ENCODE results near the gene CD99L2. TPM values are rescaled to one million over a fixed set of nuclear protein-coding genes. Genes with fewer than 3 reads are reported as not detected.

Gene CD99L2
- total RNA-seq, 1 experiment from 2014 or later, result 8.6 TPM

DNA sequence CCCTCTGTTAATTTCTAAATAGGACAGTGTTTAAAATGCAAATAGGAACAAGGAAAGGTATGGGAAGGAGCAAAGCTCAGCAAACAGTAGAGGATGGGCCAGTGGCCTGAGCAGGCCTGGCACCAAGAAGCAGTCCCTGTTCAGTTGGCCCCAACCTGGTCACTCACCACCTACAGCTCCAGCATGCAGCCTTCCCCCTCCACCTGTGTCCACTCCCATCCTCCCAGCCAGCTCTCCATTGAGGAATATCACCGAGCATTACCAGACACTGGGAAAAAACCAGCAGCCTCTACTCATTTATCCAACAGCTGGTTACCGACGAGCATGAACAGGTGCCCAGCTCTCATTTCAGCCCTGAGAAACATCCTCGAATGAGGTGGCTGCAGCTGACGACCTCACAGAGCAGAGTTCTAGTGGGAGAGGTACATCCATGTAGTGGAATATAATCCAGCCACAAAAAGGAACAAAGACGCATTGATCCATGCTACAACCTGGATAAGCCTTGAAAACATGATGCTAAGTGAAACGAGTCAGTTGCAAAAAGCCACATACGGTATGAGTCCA, 25.6 kb downstream of the CD99L2 start:
- Histone ChIP-seq H3K9me2 (replicated peaks; ENCODE audit: insufficient read depth, low read length) (no peaks in the 10 kb centered on the region), H3K4me1 (ENCODE audit: low read length) (no peaks in the 10 kb centered on the region), H3K27me3 (ENCODE audit: low read length) (no peaks in the 10 kb centered on the region), H3K4me3 (ENCODE audit: low read length) (no peak overlapping the region), H3K79me2 (ENCODE audit: low read length) (no peaks in the 10 kb centered on the region), H3K4me2 (ENCODE audit: low read depth, low read length, poor library complexity, severe bottlenecking) (no peak overlapping the region), H3K9ac (ENCODE audit: low read length) (no peak overlapping the region), H3K9me3 (ENCODE audit: low read length) (no peaks in the 10 kb centered on the region), H4K20me1 (ENCODE audit: insufficient read depth, low read depth, low read length) (no peaks in the 10 kb centered on the region), H3K36me3 (ENCODE audit: insufficient read depth, low read length) (no peaks in the 10 kb centered on the region), H2AFZ (ENCODE audit: low read length) (no peak overlapping the region), H3K27ac (ENCODE audit: low read length) (no peak overlapping the region)
- no peak for DNase-seq

DNA sequence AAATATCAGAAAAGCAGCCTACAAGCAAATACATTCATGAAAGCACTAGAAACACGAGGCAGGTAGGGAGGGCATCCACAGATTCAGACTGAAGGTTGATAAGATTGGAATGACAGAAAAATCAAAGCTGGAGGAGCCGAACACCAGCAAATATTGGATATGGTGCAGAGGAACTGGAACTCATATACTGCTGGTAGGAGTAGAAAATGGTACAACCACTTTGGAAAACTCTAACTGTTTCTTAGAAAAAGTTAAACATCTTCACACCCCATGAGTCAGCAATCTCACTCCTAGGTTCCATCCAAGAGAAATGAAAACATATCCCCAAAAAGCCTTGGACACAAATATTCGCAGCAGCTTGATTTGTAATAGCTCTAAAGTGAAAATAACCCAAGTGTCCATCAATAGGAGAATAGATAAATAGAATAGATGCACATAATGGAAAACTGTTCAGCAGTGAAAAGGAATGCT, 27.1 kb downstream of the CD99L2 start:
- H3K4me3 ChIP-seq (ENCODE audit: low read length), result no peak overlapping the region
- no peaks in the 10 kb centered on the region for H4K20me1 ChIP-seq (ENCODE audit: insufficient read depth, low read depth, low read length)
- H3K9me3 ChIP-seq (ENCODE audit: low read length), result no peaks in the 10 kb centered on the region
- H3K9me2 ChIP-seq (replicated peaks; ENCODE audit: insufficient read depth, low read length), result no peaks in the 10 kb centered on the region
- no peak overlapping the region for H2AFZ ChIP-seq (ENCODE audit: low read length)
- no peak overlapping the region for H3K27ac ChIP-seq (ENCODE audit: low read length)
- DNase-seq, result no peak
- H3K4me2 ChIP-seq (ENCODE audit: low read depth, low read length, poor library complexity, severe bottlenecking), result no peak overlapping the region
- no peaks in the 10 kb centered on the region for H3K36me3 ChIP-seq (ENCODE audit: insufficient read depth, low read length)
- no peaks in the 10 kb centered on the region for H3K4me1 ChIP-seq (ENCODE audit: low read length)
- H3K9ac ChIP-seq (ENCODE audit: low read length), result no peak overlapping the region
- no peaks in the 10 kb centered on the region for H3K79me2 ChIP-seq (ENCODE audit: low read length)
- H3K27me3 ChIP-seq (ENCODE audit: low read length), result no peaks in the 10 kb centered on the region

DNA sequence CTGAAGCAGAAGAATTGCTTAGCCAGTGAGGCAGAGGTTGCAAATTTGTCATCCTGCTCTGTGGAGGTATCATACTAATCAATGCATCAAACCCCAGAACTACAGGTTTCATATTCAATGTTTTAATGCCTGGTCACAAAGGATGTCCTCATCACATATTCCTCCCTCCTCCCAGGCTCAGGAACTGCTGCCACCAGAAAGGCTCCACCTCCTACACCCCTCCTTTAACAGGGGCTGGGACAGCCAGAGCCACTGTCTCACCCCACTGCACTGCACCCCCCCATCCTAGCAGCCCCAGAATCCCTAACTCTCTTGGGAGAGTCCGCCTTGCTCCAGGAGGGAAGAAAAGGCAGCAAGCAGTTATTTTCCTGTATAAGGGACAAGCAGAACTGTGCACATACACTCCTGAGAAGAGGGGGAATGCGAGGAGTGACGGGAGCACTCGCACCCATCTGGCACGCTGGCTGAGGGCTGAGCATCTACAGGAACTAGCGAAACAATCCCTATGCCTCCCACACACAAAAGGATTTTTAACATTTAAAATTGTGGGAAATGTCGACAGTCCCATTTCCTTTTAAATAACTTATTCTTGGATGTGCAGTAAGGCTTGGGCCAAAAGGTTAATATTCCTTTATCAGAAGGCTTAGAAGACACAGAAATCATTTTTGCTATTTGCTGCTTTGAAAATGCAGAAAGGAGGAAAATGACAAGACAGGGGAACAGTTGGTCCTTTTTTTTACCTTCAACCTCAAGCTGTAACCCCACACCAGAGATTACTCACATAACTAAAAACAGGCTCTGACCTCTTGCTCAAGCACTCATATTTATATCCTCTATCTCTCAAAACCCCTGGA, 27.8 kb downstream of the CD99L2 start:
- no peak overlapping the region for H3K4me2 ChIP-seq (ENCODE audit: low read depth, low read length, poor library complexity, severe bottlenecking)
- H4K20me1 ChIP-seq (ENCODE audit: insufficient read depth, low read depth, low read length), result no peaks in the 10 kb centered on the region
- no peak overlapping the region for H3K4me3 ChIP-seq (ENCODE audit: low read length)
- no peaks in the 10 kb centered on the region for H3K9me2 ChIP-seq (replicated peaks; ENCODE audit: insufficient read depth, low read length)
- no peak overlapping the region for H2AFZ ChIP-seq (ENCODE audit: low read length)
- no peak for DNase-seq
- H3K36me3 ChIP-seq (ENCODE audit: insufficient read depth, low read length), result no peaks in the 10 kb centered on the region
- no peaks in the 10 kb centered on the region for H3K79me2 ChIP-seq (ENCODE audit: low read length)
- H3K9ac ChIP-seq (ENCODE audit: low read length), result no peak overlapping the region
- no peaks in the 10 kb centered on the region for H3K9me3 ChIP-seq (ENCODE audit: low read length)
- no peaks in the 10 kb centered on the region for H3K27me3 ChIP-seq (ENCODE audit: low read length)
- H3K27ac ChIP-seq (ENCODE audit: low read length), result no peak overlapping the region
- H3K4me1 ChIP-seq (ENCODE audit: low read length), result no peaks in the 10 kb centered on the region

DNA sequence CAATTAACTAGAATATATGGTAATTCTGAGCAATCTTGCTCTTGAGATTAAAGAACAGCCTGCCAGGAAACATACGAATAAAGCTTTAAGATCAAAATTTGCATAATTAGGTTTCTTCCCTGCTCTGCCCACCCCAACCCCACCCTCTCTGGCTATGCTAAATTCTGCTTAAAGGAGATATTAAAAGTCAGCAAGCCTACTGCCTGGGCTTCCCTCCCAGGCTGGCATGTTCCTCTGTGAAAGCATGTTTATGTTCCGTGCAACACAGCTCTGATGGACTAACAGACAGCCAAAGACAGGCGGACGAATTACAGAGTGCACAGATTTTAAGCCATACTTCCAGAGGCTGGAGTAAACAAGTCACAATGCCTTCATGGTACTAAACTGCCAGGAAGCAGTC, 28.4 kb downstream of the CD99L2 start:
- Histone ChIP-seq H2AFZ (ENCODE audit: low read length) (no peak overlapping the region), H3K36me3 (ENCODE audit: insufficient read depth, low read length) (no peaks in the 10 kb centered on the region), H4K20me1 (ENCODE audit: insufficient read depth, low read depth, low read length) (no peaks in the 10 kb centered on the region), H3K27me3 (ENCODE audit: low read length) (no peaks in the 10 kb centered on the region), H3K4me3 (ENCODE audit: low read length) (no peak overlapping the region), H3K9ac (ENCODE audit: low read length) (no peak overlapping the region), H3K27ac (ENCODE audit: low read length) (no peak overlapping the region), H3K9me3 (ENCODE audit: low read length) (no peaks in the 10 kb centered on the region), H3K4me1 (ENCODE audit: low read length) (no peaks in the 10 kb centered on the region), H3K9me2 (replicated peaks; ENCODE audit: insufficient read depth, low read length) (no peaks in the 10 kb centered on the region), H3K4me2 (ENCODE audit: low read depth, low read length, poor library complexity, severe bottlenecking) (no peak overlapping the region), H3K79me2 (ENCODE audit: low read length) (no peaks in the 10 kb centered on the region)
- DNase-seq, result no peak

DNA sequence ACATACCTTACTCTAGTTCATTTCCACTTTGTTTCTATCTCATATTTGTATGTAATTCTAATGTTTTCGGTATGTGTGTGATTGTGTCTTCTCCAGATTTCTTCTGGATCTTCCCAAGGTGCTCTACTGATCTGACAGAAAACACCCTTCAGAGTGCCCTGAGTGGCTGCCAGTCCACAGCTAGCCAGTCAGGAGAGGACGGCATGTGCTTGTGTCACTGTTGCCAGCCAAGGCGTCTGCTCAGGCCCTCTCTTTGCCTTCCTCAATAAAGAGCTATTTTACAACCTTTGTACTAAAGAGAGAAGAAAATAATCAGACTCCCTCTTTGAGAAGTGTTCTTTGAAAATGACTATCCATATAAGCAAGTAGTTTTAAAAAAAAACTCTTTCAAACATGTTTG, 29.0 kb downstream of the CD99L2 start:
- Histone ChIP-seq H3K79me2 (ENCODE audit: low read length) (no peaks in the 10 kb centered on the region), H3K27me3 (ENCODE audit: low read length) (no peaks in the 10 kb centered on the region), H3K4me3 (ENCODE audit: low read length) (no peak overlapping the region), H4K20me1 (ENCODE audit: insufficient read depth, low read depth, low read length) (no peaks in the 10 kb centered on the region), H3K27ac (ENCODE audit: low read length) (no peak overlapping the region), H2AFZ (ENCODE audit: low read length) (no peak overlapping the region), H3K36me3 (ENCODE audit: insufficient read depth, low read length) (no peaks in the 10 kb centered on the region), H3K4me2 (ENCODE audit: low read depth, low read length, poor library complexity, severe bottlenecking) (no peak overlapping the region), H3K9me2 (replicated peaks; ENCODE audit: insufficient read depth, low read length) (no peaks in the 10 kb centered on the region), H3K9ac (ENCODE audit: low read length) (no peak overlapping the region), H3K4me1 (ENCODE audit: low read length) (no peaks in the 10 kb centered on the region), H3K9me3 (ENCODE audit: low read length) (no peaks in the 10 kb centered on the region)
- DNase-seq, result no peak

DNA sequence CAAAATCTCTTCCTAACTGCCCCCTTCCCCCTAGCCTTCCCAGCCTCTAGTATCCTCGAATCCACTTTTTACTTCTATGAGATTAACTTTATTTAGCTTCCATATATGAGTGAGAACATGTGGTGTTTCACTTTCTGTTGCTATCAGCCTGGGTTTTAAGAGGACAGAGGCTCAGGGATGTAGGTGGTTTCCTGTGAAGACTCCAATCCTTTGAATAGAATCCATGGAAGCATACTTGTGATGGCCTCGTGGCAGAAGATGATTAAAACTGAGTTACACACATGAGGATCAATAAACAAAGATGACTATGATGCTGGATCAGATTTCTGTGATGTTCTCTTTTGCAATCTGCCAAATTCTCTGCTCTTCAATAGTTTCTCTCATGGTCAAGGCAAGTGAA, 29.8 kb downstream of the CD99L2 start:
- Histone ChIP-seq H4K20me1 (ENCODE audit: insufficient read depth, low read depth, low read length) (no peaks in the 10 kb centered on the region), H3K79me2 (ENCODE audit: low read length) (no peaks in the 10 kb centered on the region)
- DNase-seq, result no peak

DNA sequence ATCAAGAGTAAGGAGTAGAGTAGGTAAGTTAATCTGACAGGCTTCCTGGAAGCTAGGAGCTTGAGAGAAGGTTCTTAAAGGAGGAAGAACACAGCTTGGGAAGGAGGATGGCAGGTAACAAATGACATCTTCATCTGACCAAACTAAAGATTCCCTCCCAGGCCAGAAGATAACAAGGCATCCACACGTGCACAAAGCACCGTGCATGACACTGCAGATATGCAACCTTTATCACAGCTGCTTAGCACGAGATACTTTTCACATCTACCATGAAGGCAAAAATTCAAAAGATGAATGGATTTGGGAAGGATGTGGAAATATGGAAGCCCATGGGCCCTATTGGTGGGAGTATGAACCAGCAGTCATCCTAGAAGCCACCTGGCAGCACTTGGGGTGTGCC, 34.3 kb downstream of the CD99L2 start:
- H3K27me3 ChIP-seq (ENCODE audit: low read length), result no peaks in the 10 kb centered on the region
- H3K9me2 ChIP-seq (replicated peaks; ENCODE audit: insufficient read depth, low read length), result no peaks in the 10 kb centered on the region
- H3K9ac ChIP-seq (ENCODE audit: low read length), result no peak overlapping the region
- no peak overlapping the region for H3K4me3 ChIP-seq (ENCODE audit: low read length)
- DNase-seq, result no peak
- H3K4me1 ChIP-seq (ENCODE audit: low read length), result no peaks in the 10 kb centered on the region
- no peaks in the 10 kb centered on the region for H4K20me1 ChIP-seq (ENCODE audit: insufficient read depth, low read depth, low read length)
- no peak overlapping the region for H3K4me2 ChIP-seq (ENCODE audit: low read depth, low read length, poor library complexity, severe bottlenecking)
- no peak overlapping the region for H3K27ac ChIP-seq (ENCODE audit: low read length)
- no peaks in the 10 kb centered on the region for H3K36me3 ChIP-seq (ENCODE audit: insufficient read depth, low read length)
- no peaks in the 10 kb centered on the region for H3K9me3 ChIP-seq (ENCODE audit: low read length)
- no peaks in the 10 kb centered on the region for H3K79me2 ChIP-seq (ENCODE audit: low read length)
- H2AFZ ChIP-seq (ENCODE audit: low read length), result no peak overlapping the region

More for the DNA sequence above, 29.8 kb downstream of the CD99L2 start:
- Histone ChIP-seq H3K27ac (ENCODE audit: low read length) (no peak overlapping the region), H3K4me1 (ENCODE audit: low read length) (no peaks in the 10 kb centered on the region), H3K9me3 (ENCODE audit: low read length) (no peaks in the 10 kb centered on the region), H3K36me3 (ENCODE audit: insufficient read depth, low read length) (no peaks in the 10 kb centered on the region), H3K9ac (ENCODE audit: low read length) (no peak overlapping the region), H3K4me3 (ENCODE audit: low read length) (no peak overlapping the region), H3K4me2 (ENCODE audit: low read depth, low read length, poor library complexity, severe bottlenecking) (no peak overlapping the region), H2AFZ (ENCODE audit: low read length) (no peak overlapping the region), H3K27me3 (ENCODE audit: low read length) (no peaks in the 10 kb centered on the region), H3K9me2 (replicated peaks; ENCODE audit: insufficient read depth, low read length) (no peaks in the 10 kb centered on the region)

DNA sequence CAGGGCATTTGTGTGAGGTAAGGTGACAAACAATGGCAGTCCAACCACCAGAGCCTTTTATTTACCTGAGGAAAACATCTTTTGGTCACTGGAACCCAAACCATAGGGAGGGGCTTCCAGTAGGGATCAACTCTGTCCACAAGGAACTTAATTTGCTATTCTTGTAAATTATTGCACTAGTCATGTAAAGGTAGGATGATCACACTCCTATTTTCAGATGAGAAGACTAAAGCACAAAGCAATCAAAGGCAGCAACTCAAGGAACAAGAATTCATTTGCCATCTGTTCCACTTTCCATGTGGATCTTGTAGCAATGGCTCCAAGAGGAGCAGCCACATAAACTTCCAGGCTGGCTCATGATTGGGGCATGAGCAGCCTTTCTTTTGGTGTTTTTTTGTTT, 35.3 kb downstream of the CD99L2 start:
- Histone ChIP-seq H4K20me1 (ENCODE audit: insufficient read depth, low read depth, low read length) (no peaks in the 10 kb centered on the region), H3K9ac (ENCODE audit: low read length) (no peak overlapping the region), H3K27ac (ENCODE audit: low read length) (no peak overlapping the region), H3K4me1 (ENCODE audit: low read length) (no peaks in the 10 kb centered on the region), H3K9me2 (replicated peaks; ENCODE audit: insufficient read depth, low read length) (no peaks in the 10 kb centered on the region), H3K4me3 (ENCODE audit: low read length) (no peak overlapping the region), H3K36me3 (ENCODE audit: insufficient read depth, low read length) (no peaks in the 10 kb centered on the region), H3K9me3 (ENCODE audit: low read length) (no peaks in the 10 kb centered on the region), H2AFZ (ENCODE audit: low read length) (no peak overlapping the region), H3K4me2 (ENCODE audit: low read depth, low read length, poor library complexity, severe bottlenecking) (no peak overlapping the region), H3K79me2 (ENCODE audit: low read length) (no peaks in the 10 kb centered on the region), H3K27me3 (ENCODE audit: low read length) (no peaks in the 10 kb centered on the region)
- no peak for DNase-seq
